H1 (cell line): ENCODE measurements around the gene MMP20. TPM values are rescaled to one million over a fixed set of nuclear protein-coding genes. Genes with fewer than 3 reads are reported as not detected.

Source experiments
- CTCF ChIA-PET: fragments of 300-600 bp; sonication (Branson Sonifier 250); formaldehyde crosslinking; loops from one replicate; lab custom pipeline; 2021; ENCODE audit not compliant: partially characterized antibody; lab: Charles Lee
- POLR2A ChIA-PET: fragments of 300-600 bp; sonication (Branson Sonifier 250); formaldehyde crosslinking; loops from one replicate; lab custom pipeline; 2021; ENCODE audit warnings: inconsistent platforms; ENCODE audit not compliant: partially characterized antibody; lab: Charles Lee
- DNase-seq, 2 experiments: peaks; one replicate each; pipeline versions ENCODE4 v3.0.0 to v3.0.0-alpha.2; 2010 to 2022; ENCODE audit warnings: low spot score in 2 of 2, low read depth in 1 of 2, mixed read lengths in 1 of 2
- FAIRE-seq: peaks from 2 replicates; lab custom pipeline; 2011; peaks lifted over from hg19 to GRCh38; lab: Jason Lieb, UNC
- H2AFZ ChIP-seq: 2 replicates; pipeline ENCODE4 v1.8.1; 2012; ENCODE audit warnings: low read length, inconsistent platforms
- H2AK5ac ChIP-seq: 2 replicates; pipeline ENCODE4 v1.6.1; 2013; ENCODE audit warnings: low read depth, low read length
- H2BK120ac ChIP-seq: replicated peaks from 2 replicates; pipeline ENCODE3; 2013; ENCODE audit warnings: low read depth, low read length, inconsistent platforms
- H2BK12ac ChIP-seq: 2 replicates; pipeline ENCODE4 v1.6.1; 2013; ENCODE audit warnings: low read depth, low read length
- H2BK15ac ChIP-seq: 2 replicates; pipeline ENCODE4 v1.6.1; 2013; ENCODE audit warnings: low read length
- H2BK20ac ChIP-seq: 2 replicates; pipeline ENCODE4 v1.6.1; 2013; ENCODE audit warnings: low read length
- H2BK5ac ChIP-seq: 2 replicates; pipeline ENCODE4 v1.6.1; 2013; ENCODE audit warnings: low read depth, low read length
- H3K14ac ChIP-seq: 2 replicates; pipeline ENCODE4 v1.6.1; 2013; ENCODE audit warnings: inconsistent platforms; ENCODE audit not compliant: insufficient read length
- H3K18ac ChIP-seq: 2 replicates; pipeline ENCODE4 v1.6.1; 2013; ENCODE audit warnings: low read length; ENCODE audit errors: extremely low read depth
- H3K23ac ChIP-seq: 2 replicates; pipeline ENCODE4 v1.6.1; 2013; ENCODE audit warnings: inconsistent platforms; ENCODE audit not compliant: insufficient read length
- H3K23me2 ChIP-seq: 2 replicates; pipeline ENCODE4 v1.6.1; 2013; ENCODE audit warnings: low read depth, low read length
- H3K27ac ChIP-seq: 2 replicates; pipeline ENCODE4 v1.6.1; 2011; ENCODE audit warnings: low read depth, low read length, inconsistent platforms
- H3K27me3 ChIP-seq, 4 experiments: replicated peaks in 1 of 4; 1 replicate in 1 of 4; 2 replicates in 3 of 4; pipeline versions ENCODE4 v1.6.1 to v1.8.1; 2011 to 2013; ENCODE audit warnings: low read length in 3 of 4, mild to moderate bottlenecking in 3 of 4, inconsistent platforms in 2 of 4, mixed read lengths in 2 of 4, moderate library complexity in 1 of 4; ENCODE audit not compliant: control insufficient read depth in 3 of 4, insufficient read depth in 3 of 4; ENCODE audit errors: extremely low read depth in 1 of 4
- H3K36me3 ChIP-seq, 4 experiments: 2 replicates each; pipeline versions ENCODE4 v1.6.1 to v1.8.1; 2011 to 2013; ENCODE audit warnings: mild to moderate bottlenecking in 4 of 4, low read length in 3 of 4, moderate library complexity in 2 of 4, control low read depth in 1 of 4, inconsistent platforms in 1 of 4; ENCODE audit not compliant: insufficient read depth in 4 of 4, control insufficient read depth in 2 of 4
- H3K4ac ChIP-seq: replicated peaks from 2 replicates; pipeline ENCODE3; 2013; ENCODE audit warnings: low read length, low read depth, mixed read lengths, inconsistent platforms; ENCODE audit not compliant: insufficient read length
- H3K4me1 ChIP-seq, 4 experiments: replicated peaks in 1 of 4; 1 replicate in 1 of 4; 2 replicates in 3 of 4; pipeline versions ENCODE4 v1.6.1 to v1.8.1; 2011 to 2013; ENCODE audit warnings: low read length in 3 of 4, inconsistent platforms in 2 of 4, mixed read lengths in 1 of 4; ENCODE audit not compliant: insufficient read depth in 4 of 4, control insufficient read depth in 3 of 4
- H3K4me2 ChIP-seq, 2 experiments: 2 replicates each; pipeline versions ENCODE4 v1.6.1 to v1.8.1; 2011 to 2013; ENCODE audit warnings: low read depth in 2 of 2, low read length in 2 of 2, control low read depth in 1 of 2, inconsistent platforms in 1 of 2, mild to moderate bottlenecking in 1 of 2; ENCODE audit not compliant: insufficient read depth in 1 of 2
- H3K4me3 ChIP-seq, 4 experiments: fragments of 200-600, 300-600 bp in 1 of 4; sonication (generic), shearing (Covaris generic), sonication (Bioruptor Twin) in 1 of 4; 2 replicates each; pipeline versions ENCODE4 v1.5.1 to v1.8.1; 2011 to 2016; ENCODE audit warnings: low read length in 4 of 4, low read depth in 3 of 4, control low read depth in 2 of 4, inconsistent platforms in 2 of 4, mild to moderate bottlenecking in 2 of 4, mixed read lengths in 1 of 4, moderate library complexity in 1 of 4; ENCODE audit not compliant: insufficient read depth in 2 of 4; ENCODE audit errors: extremely low read depth in 1 of 4
- H3K56ac ChIP-seq: replicated peaks from 2 replicates; pipeline ENCODE3; 2013; ENCODE audit warnings: low read depth, mild to moderate bottlenecking, mixed read lengths, low read length, inconsistent platforms; ENCODE audit not compliant: insufficient read length
- H3K79me1 ChIP-seq: 2 replicates; pipeline ENCODE4 v1.6.1; 2013; ENCODE audit warnings: low read depth, low read length, control low read depth
- H3K79me2 ChIP-seq, 2 experiments: 2 replicates each; pipeline versions ENCODE4 v1.6.1 to v1.8.1; 2012 to 2013; ENCODE audit warnings: low read length in 2 of 2, mild to moderate bottlenecking in 2 of 2, inconsistent platforms in 1 of 2; ENCODE audit not compliant: insufficient read depth in 2 of 2, control insufficient read depth in 1 of 2
- H3K9ac ChIP-seq, 4 experiments: replicated peaks in 1 of 4; 1 replicate in 1 of 4; 2 replicates in 3 of 4; pipeline versions ENCODE4 v1.6.1 to v1.8.1; 2011 to 2013; ENCODE audit warnings: low read depth in 3 of 4, low read length in 3 of 4, control low read depth in 2 of 4, mild to moderate bottlenecking in 2 of 4, moderate library complexity in 2 of 4, inconsistent platforms in 1 of 4; ENCODE audit errors: extremely low read depth in 1 of 4
- H3K9me3 ChIP-seq, 2 experiments: 2 replicates each; pipeline versions ENCODE4 v1.6.1 to v1.8.1; 2012 to 2013; ENCODE audit warnings: mild to moderate bottlenecking in 2 of 2, moderate library complexity in 2 of 2, control low read depth in 1 of 2, inconsistent platforms in 1 of 2, low read depth in 1 of 2, low read length in 1 of 2, mixed read lengths in 1 of 2; ENCODE audit not compliant: insufficient read depth in 2 of 2
- H4K20me1 ChIP-seq, 2 experiments: replicated peaks in 1 of 2; 2 replicates each; pipeline versions ENCODE3 to v1.8.1; 2011 to 2013; ENCODE audit warnings: inconsistent platforms in 2 of 2, low read length in 2 of 2, mild to moderate bottlenecking in 1 of 2; ENCODE audit not compliant: insufficient read depth in 2 of 2, control insufficient read depth in 1 of 2
- H4K5ac ChIP-seq: 2 replicates; pipeline ENCODE4 v1.6.1; 2013; ENCODE audit warnings: low read length, low read depth, mixed read lengths, inconsistent platforms; ENCODE audit not compliant: insufficient read length
- H4K8ac ChIP-seq: 2 replicates; pipeline ENCODE4 v1.8.0; 2013; ENCODE audit warnings: mild to moderate bottlenecking, moderate library complexity, low read length, inconsistent platforms; ENCODE audit not compliant: insufficient read depth; ENCODE audit errors: extremely low read depth
- H4K91ac ChIP-seq: replicated peaks from 2 replicates; pipeline ENCODE3; 2013; ENCODE audit warnings: low read length, mixed read lengths, inconsistent platforms; ENCODE audit not compliant: insufficient read length
- ATF2 ChIP-seq: IDR thresholded peaks from 2 replicates; pipeline ENCODE4 v1.6.1; 2012; ENCODE audit warnings: low read length, inconsistent platforms
- CTBP2 ChIP-seq: IDR thresholded peaks from 2 replicates; pipeline ENCODE4 v1.7.0; 2011; ENCODE audit warnings: borderline replicate concordance, mild to moderate bottlenecking, moderate library complexity, mixed read lengths, low read length; ENCODE audit not compliant: insufficient read depth, insufficient read length
- GTF2F1 ChIP-seq: IDR thresholded peaks from 2 replicates; pipeline ENCODE4 v1.6.1; 2012; ENCODE audit warnings: low read depth, low read length, improper control_type of control experiment, borderline replicate concordance
- HDAC6 ChIP-seq: IDR thresholded peaks from one replicate; pipeline ENCODE4 v1.7.1; 2012; ENCODE audit warnings: low read depth, mild to moderate bottlenecking, inconsistent platforms, low read length, moderate library complexity
- JUN ChIP-seq: IDR thresholded peaks from 2 replicates; pipeline ENCODE4 v1.6.1; 2011; ENCODE audit warnings: low read depth, mild to moderate bottlenecking, improper control_type of control experiment, low read length
- NRF1 ChIP-seq: IDR thresholded peaks from 2 replicates; pipeline ENCODE4 v1.6.1; 2011; ENCODE audit warnings: mild to moderate bottlenecking, low read depth, low read length, improper control_type of control experiment
- RBBP5 ChIP-seq: IDR thresholded peaks from 2 replicates; pipeline ENCODE4 v1.7.1; 2012; ENCODE audit warnings: low read depth, mild to moderate bottlenecking, inconsistent platforms, low read length, moderate library complexity, borderline replicate concordance
- SIRT6 ChIP-seq: IDR thresholded peaks from one replicate; pipeline ENCODE4 v1.7.1; 2012; ENCODE audit warnings: low read length, inconsistent platforms
- WGBS, 2 experiments: shearing (Covaris generic) in 1 of 2; methylation state at CpG; one replicate each; pipeline versions ENCODE4 v1.1.6 to v1.1.7; 2013 to 2015; ENCODE audit warnings: low lambda C conversion rate in 2 of 2, mixed read lengths in 2 of 2, inconsistent platforms in 1 of 2, low coverage in 1 of 2, missing lambda C conversion rate in 1 of 2; ENCODE audit not compliant: insufficient replicate concordance in 2 of 2, insufficient coverage in 1 of 2, insufficient read length in 1 of 2; ENCODE audit errors: extremely low coverage in 1 of 2, missing lambda C conversion rate in 1 of 2; 5-methylcytosine and 5-hydroxymethylcytosine counted together
- polyA plus RNA-seq, 7 experiments: library from polyadenylated mRNA; depleted of rRNA in 3 of 7; stranded (reverse) in 5 of 7; unstranded in 2 of 7; fragments of >200 nt in 5 of 7; fragments of 200-250 nt in 2 of 7; gene quantifications; 1 replicate in 5 of 7; 2 replicates in 1 of 7; 4 replicates in 1 of 7; pipeline versions ENCODE4 v1.2.1 to v1.2.3, GENCODE V29; 2011 to 2013; ENCODE audit warnings: missing spikeins in 2 of 7, mixed read lengths in 2 of 7
- total RNA-seq: library from RNA; stranded (reverse); fragmentation: NEBNext Ultra II Directional; extraction: Animal tissue kit (Norgen Biotek cat#: 25700); gene quantifications from 2 replicates; pipeline ENCODE4 v1.2.1, GENCODE V29; 2021
- TF ChIP-seq, protein P1 (sequence below): IDR thresholded peaks from 2 replicates; pipeline ENCODE4 v1.6.1; 2012; ENCODE audit warnings: inconsistent platforms

The MMP20 gene
- total and polyA plus RNA-seq, 2 of the 8 experiments (the other 6 are each of a cell fraction or from before 2014, with no cell fraction given) = not detected

GRCh38 chr11:102604011-102604410 is 21.1 kb downstream of the MMP20 start:
- Histone ChIP-seq H3K23ac (no peak overlapping the region), H4K91ac (no peak overlapping the region), H4K8ac (no peak overlapping the region), H2AFZ (no peak overlapping the region), H2BK15ac (no peak overlapping the region), H3K56ac (no peak overlapping the region), H3K4me1 (peaks cover 0 to 6% (median 1%) of the 10 kb centered on the region in 4 experiments; a peak in 2 of 7 replicates), H3K9me3 (no peaks in the 10 kb centered on the region), H2AK5ac (no peak overlapping the region), H3K4me3 (no peak overlapping the region), H2BK20ac (no peak overlapping the region), H4K20me1 (no peaks in the 10 kb centered on the region), H3K79me2 (no peaks in the 10 kb centered on the region), H3K18ac (no peak overlapping the region), H3K4ac (no peak overlapping the region), H3K36me3 (no peaks in the 10 kb centered on the region), H3K27me3 (no peaks in the 10 kb centered on the region), H2BK120ac (no peak overlapping the region), H3K27ac (no peak overlapping the region), H4K5ac (no peak overlapping the region), H3K23me2 (no peaks in the 10 kb centered on the region), H3K79me1 (no peaks in the 10 kb centered on the region), H2BK5ac (no peak overlapping the region), H2BK12ac (no peak overlapping the region), H3K14ac (no peak overlapping the region), H3K4me2 (no peak overlapping the region), H3K9ac (no peak overlapping the region)
- ChIA-PET CTCF (interaction anchor here (1.0 to 5.0 kb wide), 5 partner anchors 9 to 315 kb away, joined by 3 to 33 read pairs (median 8); no protein-coding TSS in a partner anchor), POLR2A (interaction anchor here (0.7 to 1.0 kb wide), 2 partner anchors 9 to 53 kb away, joined by 3 to 6 read pairs; no protein-coding TSS in a partner anchor)
- 89% methylated on average over 1 of the region's 1 CpG; no CpG with 5 or more reads in 1 of the 2 experiments for WGBS, 2 experiments
- FAIRE-seq (no peak), DNase-seq (no peak)
- no peak for TF ChIP-seq HDAC6
- no peak for TF ChIP-seq GTF2F1
- no peak for TF ChIP-seq JUN
- TF ChIP-seq, protein P1, sequence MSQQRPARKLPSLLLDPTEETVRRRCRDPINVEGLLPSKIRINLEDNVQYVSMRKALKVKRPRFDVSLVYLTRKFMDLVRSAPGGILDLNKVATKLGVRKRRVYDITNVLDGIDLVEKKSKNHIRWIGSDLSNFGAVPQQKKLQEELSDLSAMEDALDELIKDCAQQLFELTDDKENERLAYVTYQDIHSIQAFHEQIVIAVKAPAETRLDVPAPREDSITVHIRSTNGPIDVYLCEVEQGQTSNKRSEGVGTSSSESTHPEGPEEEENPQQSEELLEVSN = no peak
- TF ChIP-seq CTBP2 = no peak
- no peak for TF ChIP-seq ATF2
- TF ChIP-seq SIRT6 = no peak
- TF ChIP-seq NRF1 = no peak
- TF ChIP-seq RBBP5 = no peak
